ENCODE data around the gene TACC2. TPM values are rescaled to one million over a fixed set of nuclear protein-coding genes. Genes with fewer than 3 reads are reported as not detected.
A peak's percentile ranks its signal among the peaks of the same experiment; 100 is the strongest.
"Not testable (repeated sequence)": the region's sequence is repeated elsewhere in the genome, so short reads cannot be mapped to it uniquely, and the experiment has no call there.

TACC2 gene
- total RNA-seq, 4 donors from 2014 or later = 105 to 334 (median 235) TPM

GRCh38 chr10:122102869-122103525 is 114.0 kb downstream of the TACC2 start:
- in situ Hi-C loops (cut with MboI; ENCODE audit: low sequenced_read_pairs in 4 of 4) (loop anchor here in 1 of 4 donors (10.0 kb wide), 1 partner anchor 48 kb away; no protein-coding TSS in a partner anchor), intact Hi-C loops (cut with DNase I; ENCODE audit: low total_unique reads) (no loop called here)
- no peaks in the 10 kb centered on the region for H3K9me3 ChIP-seq
- no peak for DNase-seq
- peaks cover 33 to 37% of the 10 kb centered on the region in 2 donors for H3K4me1 ChIP-seq
- H3K27ac ChIP-seq = peak overlapping the region; percentile 56 to 95 (median 89)
- H3K27me3 ChIP-seq = no peaks in the 10 kb centered on the region
- no peak for ATAC-seq
- H3K4me3 ChIP-seq = no peak overlapping the region
- TF ChIP-seq POLR2A (IDR thresholded peaks at IDR 0.05) = no peak
- no peak for TF ChIP-seq CTCF (IDR thresholded peaks at IDR 0.05 in 4 of 5, conservative IDR thresholded peaks at IDR 0.05 in 1 of 5)
- H3K36me3 ChIP-seq = peaks cover 0 to 3% of the 10 kb centered on the region in 2 donors

DNA sequence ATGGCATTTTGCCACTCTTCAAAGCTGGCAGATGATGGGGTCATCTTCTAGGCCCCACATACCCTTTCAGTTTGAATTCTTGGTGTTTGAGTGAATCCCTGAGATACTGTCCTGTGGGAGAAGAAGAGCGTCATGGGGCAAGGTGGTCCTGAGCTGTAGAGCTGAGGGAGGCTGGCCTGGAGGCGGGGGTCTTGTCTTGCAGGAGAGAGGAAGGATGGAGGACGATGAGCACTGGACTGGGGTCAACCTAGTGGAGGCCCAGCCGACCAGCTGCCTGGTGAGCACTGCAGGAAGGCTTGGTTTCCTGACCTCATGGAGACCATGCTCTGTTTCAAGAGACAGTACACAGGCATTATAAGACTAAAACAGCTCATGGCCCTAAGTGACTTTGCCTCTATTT is 114.6 kb downstream of the TACC2 start:
- no peak for DNase-seq
- Histone ChIP-seq H3K9me3 (no peaks in the 10 kb centered on the region), H3K27me3 (no peaks in the 10 kb centered on the region), H3K4me3 (no peak overlapping the region), H3K4me1 (peaks cover 28 to 31% of the 10 kb centered on the region in 2 donors), H3K27ac (peak overlapping the region; percentile 56 to 95 (median 89)), H3K36me3 (peaks cover 0 to 3% of the 10 kb centered on the region in 2 donors)
- ATAC-seq = no peak
- intact Hi-C loops (cut with DNase I; ENCODE audit: low total_unique reads) = no loop called here
- TF ChIP-seq CTCF (IDR thresholded peaks at IDR 0.05 in 4 of 5, conservative IDR thresholded peaks at IDR 0.05 in 1 of 5) (no peak), POLR2A (IDR thresholded peaks at IDR 0.05) (no peak)
- in situ Hi-C loops (cut with MboI; ENCODE audit: low sequenced_read_pairs in 4 of 4) = loop anchor here in 1 of 4 donors (10.0 kb wide), 1 partner anchor 49 kb away; no protein-coding TSS in a partner anchor

GRCh38 chr10:122108786-122109185 is 119.8 kb downstream of the TACC2 start:
- H3K27ac ChIP-seq = peak overlapping the region in 3 of 4 donors; percentile 14 to 40 (median 18)
- H3K4me1 ChIP-seq = peaks cover 10 to 16% of the 10 kb centered on the region in 2 donors
- H3K27me3 ChIP-seq; DNase-seq; H3K9me3 ChIP-seq; ATAC-seq; H3K4me3 ChIP-seq; H3K36me3 ChIP-seq; intact Hi-C loops (cut with DNase I; ENCODE audit: low total_unique reads): not testable (repeated sequence)
- in situ Hi-C loops (cut with MboI; ENCODE audit: low sequenced_read_pairs in 4 of 4) = loop anchor here in 1 of 4 donors (10.0 kb wide), 1 partner anchor 54 kb away; no protein-coding TSS in a partner anchor

- no peaks in the 10 kb centered on the region for H3K36me3 ChIP-seq
- H3K27ac ChIP-seq = peak overlapping the region; percentile 95 to 99 (median 98)
- in situ Hi-C loops (cut with MboI; ENCODE audit: low sequenced_read_pairs in 4 of 4) (loop anchor here in 2 of 4 donors (5.0 to 10.0 kb wide), 2 partner anchors 57 to 60 kb away; no protein-coding TSS in a partner anchor), intact Hi-C loops (cut with DNase I; ENCODE audit: low total_unique reads) (loop anchor here (1.0 to 2.0 kb wide), 3 partner anchors 29 to 117 kb away; no protein-coding TSS in a partner anchor)
- H3K4me1 ChIP-seq = peaks cover 43 to 46% of the 10 kb centered on the region in 2 donors
- no peaks in the 10 kb centered on the region for H3K27me3 ChIP-seq
- H3K4me3 ChIP-seq = peak overlapping the region; percentile 33 to 82 (median 56)
- DNase-seq = no peak
- peak; percentile 7 to 8 for ATAC-seq
- TF ChIP-seq CTCF (IDR thresholded peaks at IDR 0.05 in 4 of 5, conservative IDR thresholded peaks at IDR 0.05 in 1 of 5) = no peak
- TF ChIP-seq POLR2A (IDR thresholded peaks at IDR 0.05) = no peak
- no peaks in the 10 kb centered on the region for H3K9me3 ChIP-seq
Measured at GRCh38 chr10:122112021-122112616, 123.2 kb downstream of the TACC2 start.

DNA sequence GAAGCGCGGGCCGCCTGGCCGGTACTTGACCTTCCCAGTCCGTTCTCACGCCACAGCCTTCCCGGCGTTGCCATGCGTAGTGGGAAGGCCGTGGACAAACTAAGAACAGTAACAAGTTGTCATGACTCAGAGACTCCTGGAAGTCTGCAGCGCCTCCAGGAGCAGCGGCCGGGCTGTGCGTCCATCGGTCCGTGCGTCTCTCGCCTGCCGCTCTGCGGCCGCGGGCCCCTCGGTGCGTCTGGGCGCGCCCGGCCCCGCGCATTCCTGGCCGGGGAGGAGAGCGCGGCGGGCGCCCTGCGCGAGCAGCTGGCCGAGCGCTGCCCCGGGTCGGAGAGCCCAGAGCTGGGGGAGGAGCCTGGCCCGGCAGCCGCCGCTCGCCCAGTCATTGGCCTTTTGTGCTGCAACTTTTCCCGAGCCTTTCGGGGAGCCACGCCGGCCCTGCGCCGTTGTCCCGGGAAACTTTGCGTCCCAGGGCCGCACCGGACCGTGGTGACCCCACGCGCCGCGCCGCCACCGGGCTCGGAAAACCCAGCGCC is 123.7 kb downstream of the TACC2 start:
- intact Hi-C loops (cut with DNase I; ENCODE audit: low total_unique reads) (loop anchor here (1.0 to 2.0 kb wide), 3 partner anchors 28 to 118 kb away; no protein-coding TSS in a partner anchor), in situ Hi-C loops (cut with MboI; ENCODE audit: low sequenced_read_pairs in 4 of 4) (loop anchor here in 2 of 4 donors (5.0 to 10.0 kb wide), 2 partner anchors 58 to 60 kb away; no protein-coding TSS in a partner anchor)
- no peaks in the 10 kb centered on the region for H3K9me3 ChIP-seq
- no peaks in the 10 kb centered on the region for H3K36me3 ChIP-seq
- peak overlapping the region; percentile 95 to 99 (median 98) for H3K27ac ChIP-seq
- peaks cover 49 to 52% of the 10 kb centered on the region in 2 donors for H3K4me1 ChIP-seq
- H3K27me3 ChIP-seq = no peaks in the 10 kb centered on the region
- TF ChIP-seq CTCF (IDR thresholded peaks at IDR 0.05 in 4 of 5, conservative IDR thresholded peaks at IDR 0.05 in 1 of 5) = peak; percentile 39 to 79 (median 60)
- peak; percentile 80 to 88 for TF ChIP-seq POLR2A (IDR thresholded peaks at IDR 0.05)
- DNase-seq (peak; percentile 90 to 95), ATAC-seq (peak; percentile 78 to 80)
- peak overlapping the region; percentile 69 to 82 (median 74) for H3K4me3 ChIP-seq

Measured in gastrocnemius medialis (tissue), 4 donors.